ENCODE results near the gene GTF3C6. TPM values are rescaled to one million over a fixed set of nuclear protein-coding genes. Genes with fewer than 3 reads are reported as not detected.
"Not testable (repeated sequence)": the region's sequence is repeated elsewhere in the genome, so short reads cannot be mapped to it uniquely, and the experiment has no call there.

GTF3C6 gene
- total RNA-seq, 2 donors from 2014 or later: 94.5 to 103 TPM

DNA sequence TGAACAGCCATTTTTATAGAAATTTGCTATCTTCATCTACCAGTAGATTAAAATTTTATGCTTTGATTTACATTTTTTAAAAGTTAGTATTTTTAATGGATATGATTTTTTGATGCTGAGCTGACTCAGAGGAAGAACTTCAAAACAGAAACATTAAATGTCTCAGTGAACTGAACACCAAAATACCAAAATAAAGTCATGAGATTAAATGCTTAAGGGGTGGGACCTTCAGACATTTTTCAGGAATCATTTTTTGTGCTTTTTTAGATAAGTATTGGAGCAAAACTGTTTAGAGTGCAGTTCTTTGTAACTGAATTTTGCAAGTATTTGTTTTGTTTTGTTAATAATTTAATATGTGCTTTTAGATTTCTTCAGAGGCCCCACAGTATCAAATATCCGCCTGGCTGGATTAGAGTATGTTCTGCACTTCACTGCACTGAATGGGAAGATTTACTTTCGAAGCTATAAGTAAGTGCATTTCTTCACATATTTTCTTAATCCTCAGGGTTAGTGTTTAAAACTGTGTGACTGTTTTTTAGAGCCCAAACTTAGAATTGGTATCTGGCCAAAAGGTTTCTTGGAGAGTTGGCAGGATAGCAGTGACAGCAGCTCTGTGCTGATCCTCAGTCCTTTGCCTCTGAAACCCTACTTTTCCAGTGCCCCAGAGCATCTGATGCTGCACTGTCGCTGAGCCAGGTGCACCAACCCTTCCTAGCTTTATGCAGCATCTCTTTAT is 57.1 kb downstream of the GTF3C6 start:
- no peaks in the 10 kb centered on the region for H3K27me3 Mint-ChIP-seq (ENCODE audit: insufficient read depth)
- Histone ChIP-seq H3K36me3 (ENCODE audit: control insufficient read depth, insufficient read depth, low read length) (peaks cover 60% of the 10 kb centered on the region), H3K27me3 (ENCODE audit: control insufficient read depth, insufficient read depth, low read length, poor library complexity, severe bottlenecking) (no peaks in the 10 kb centered on the region), H3K9me3 (ENCODE audit: control insufficient read depth, low read length) (peaks cover 25% of the 10 kb centered on the region), H3K4me1 (ENCODE audit: control insufficient read depth, insufficient read depth, low read length) (no peaks in the 10 kb centered on the region), H3K4me3 (ENCODE audit: low read length) (no peak overlapping the region), H3K27ac (ENCODE audit: low read depth, low read length) (no peak overlapping the region), H3K9ac (ENCODE audit: extremely low read depth, low read length, poor library complexity, severe bottlenecking) (no peak overlapping the region)
- peaks cover 74% of the 10 kb centered on the region for H3K36me3 Mint-ChIP-seq (ENCODE audit: low read depth)
- 97 to 100% methylated on average over 3 of the region's 3 CpGs for WGBS, 2 experiments (ENCODE audit: insufficient coverage in 1 of 2, insufficient read length in 1 of 2)
- no peak for DNase-seq
- H3K9me3 Mint-ChIP-seq: peaks cover 33% of the 10 kb centered on the region
- H3K4me3 Mint-ChIP-seq: no peak overlapping the region
- TF ChIP-seq, protein P1, sequence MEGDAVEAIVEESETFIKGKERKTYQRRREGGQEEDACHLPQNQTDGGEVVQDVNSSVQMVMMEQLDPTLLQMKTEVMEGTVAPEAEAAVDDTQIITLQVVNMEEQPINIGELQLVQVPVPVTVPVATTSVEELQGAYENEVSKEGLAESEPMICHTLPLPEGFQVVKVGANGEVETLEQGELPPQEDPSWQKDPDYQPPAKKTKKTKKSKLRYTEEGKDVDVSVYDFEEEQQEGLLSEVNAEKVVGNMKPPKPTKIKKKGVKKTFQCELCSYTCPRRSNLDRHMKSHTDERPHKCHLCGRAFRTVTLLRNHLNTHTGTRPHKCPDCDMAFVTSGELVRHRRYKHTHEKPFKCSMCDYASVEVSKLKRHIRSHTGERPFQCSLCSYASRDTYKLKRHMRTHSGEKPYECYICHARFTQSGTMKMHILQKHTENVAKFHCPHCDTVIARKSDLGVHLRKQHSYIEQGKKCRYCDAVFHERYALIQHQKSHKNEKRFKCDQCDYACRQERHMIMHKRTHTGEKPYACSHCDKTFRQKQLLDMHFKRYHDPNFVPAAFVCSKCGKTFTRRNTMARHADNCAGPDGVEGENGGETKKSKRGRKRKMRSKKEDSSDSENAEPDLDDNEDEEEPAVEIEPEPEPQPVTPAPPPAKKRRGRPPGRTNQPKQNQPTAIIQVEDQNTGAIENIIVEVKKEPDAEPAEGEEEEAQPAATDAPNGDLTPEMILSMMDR (conservative IDR thresholded peaks at IDR 0.05): no peak
- H3K27ac Mint-ChIP-seq: no peak overlapping the region
- peaks cover 1% of the 10 kb centered on the region for H3K4me1 Mint-ChIP-seq

DNA sequence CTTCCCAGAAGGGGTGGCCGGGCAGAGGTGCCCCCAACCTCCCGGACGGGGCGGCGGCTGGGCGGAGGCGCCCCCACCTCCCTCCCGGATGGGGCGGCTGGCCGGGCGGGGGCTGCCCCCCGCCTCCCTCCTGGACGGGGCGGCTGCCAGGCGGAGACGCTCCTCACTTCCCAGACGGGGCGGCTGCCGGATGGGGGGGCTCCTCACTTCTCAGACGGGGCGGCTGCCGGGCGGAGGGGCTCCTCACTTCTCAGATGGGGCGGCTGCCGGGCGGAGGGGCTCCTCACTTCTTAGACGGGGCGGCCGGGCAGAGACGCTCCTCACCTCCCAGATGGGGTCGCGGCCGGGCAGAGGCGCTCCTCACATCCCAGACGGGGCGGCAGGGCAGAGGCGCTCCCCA is 58.7 kb downstream of the GTF3C6 start:
- not testable (repeated sequence) for H3K4me1 Mint-ChIP-seq; DNase-seq; H3K27ac Mint-ChIP-seq; H3K4me3 ChIP-seq (ENCODE audit: low read length); H3K4me3 Mint-ChIP-seq; H3K27ac ChIP-seq (ENCODE audit: low read depth, low read length); H3K4me1 ChIP-seq (ENCODE audit: control insufficient read depth, insufficient read depth, low read length); H3K9ac ChIP-seq (ENCODE audit: extremely low read depth, low read length, poor library complexity, severe bottlenecking); H3K27me3 ChIP-seq (ENCODE audit: control insufficient read depth, insufficient read depth, low read length, poor library complexity, severe bottlenecking); H3K27me3 Mint-ChIP-seq (ENCODE audit: insufficient read depth)
- Histone ChIP-seq H3K9me3 (ENCODE audit: control insufficient read depth, low read length) (peaks cover 25% of the 10 kb centered on the region), H3K36me3 (ENCODE audit: control insufficient read depth, insufficient read depth, low read length) (peaks cover 57% of the 10 kb centered on the region)
- Mint-ChIP-seq H3K9me3 (peaks cover 33% of the 10 kb centered on the region), H3K36me3 (ENCODE audit: low read depth) (peaks cover 69% of the 10 kb centered on the region)
- 88% methylated on average over 17 of the region's 37 CpGs; no CpG with 5 or more reads in 1 of the 2 experiments for WGBS, 2 experiments (ENCODE audit: insufficient coverage in 1 of 2, insufficient read length in 1 of 2)

Other genes with a start within 250 kb of the GTF3C6 start
- gene CDK19, start 143.2 kb upstream of the GTF3C6 start, total RNA-seq: 10 to 100 TPM; 16.8 to 20.8 TPM
- 10 to 100 TPM; 71.8 to 87.0 TPM for gene AMD1, start 83.9 kb upstream of the GTF3C6 start, total RNA-seq
- gene RPF2, start 23.3 kb downstream of the GTF3C6 start, total RNA-seq: 10 to 100 TPM; 30.6 to 36.4 TPM
- 10 to 100 TPM in 1 of 2 donors, 1 to 10 TPM in 1; 8.7 to 13.8 TPM for gene SLC16A10, start 128.8 kb downstream of the GTF3C6 start, total RNA-seq